Measurements from ENCODE around the gene AEN. TPM values are rescaled to one million over a fixed set of nuclear protein-coding genes. Genes with fewer than 3 reads are reported as not detected.

The AEN gene
- total RNA-seq, 2 experiments from 2014 or later: 38.2 to 42.5 TPM

GRCh38 chr15:88606070-88606794 lies 14.9 kb upstream of the AEN start:
- Mint-ChIP-seq H3K36me3 (no peaks in the 10 kb centered on the region), H3K27ac (no peak overlapping the region), H3K4me1 (peaks cover 1% of the 10 kb centered on the region), H3K4me3 (no peak overlapping the region), H3K27me3 (peaks cover 73% of the 10 kb centered on the region), H3K9me3 (no peaks in the 10 kb centered on the region)
- no peak for ATAC-seq (ENCODE audit: low read depth)
- POLR2A ChIA-PET: no interaction called here
- no peak for DNase-seq

GRCh38 chr15:88607951-88608350 lies 13.2 kb upstream of the AEN start:
- POLR2A ChIA-PET: no interaction called here
- H3K4me1 Mint-ChIP-seq: peaks cover 1% of the 10 kb centered on the region

GRCh38 chr15:88608607-88609181 lies 12.4 kb upstream of the AEN start:
- Mint-ChIP-seq H3K27me3 (peaks cover 67% of the 10 kb centered on the region), H3K4me3 (no peak overlapping the region), H3K9me3 (no peaks in the 10 kb centered on the region), H3K4me1 (peaks cover 1% of the 10 kb centered on the region), H3K27ac (no peak overlapping the region), H3K36me3 (no peaks in the 10 kb centered on the region)
- no peak for DNase-seq
- POLR2A ChIA-PET: no interaction called here
- no peak for ATAC-seq (ENCODE audit: low read depth)

More at GRCh38 chr15:88607951-88608350, 13.2 kb upstream of the AEN start:
- no peaks in the 10 kb centered on the region for H3K9me3 Mint-ChIP-seq
- ATAC-seq (ENCODE audit: low read depth) (no peak), DNase-seq (no peak)
- peaks cover 70% of the 10 kb centered on the region for H3K27me3 Mint-ChIP-seq
- H3K4me3 Mint-ChIP-seq: no peak overlapping the region
- no peak overlapping the region for H3K27ac Mint-ChIP-seq
- H3K36me3 Mint-ChIP-seq: no peaks in the 10 kb centered on the region

GRCh38 chr15:88609344-88610090 lies 11.6 kb upstream of the AEN start:
- no peak overlapping the region for H3K27ac Mint-ChIP-seq
- POLR2A ChIA-PET: no interaction called here
- no peak for ATAC-seq (ENCODE audit: low read depth)
- no peak for DNase-seq
- no peak overlapping the region for H3K4me3 Mint-ChIP-seq
- H3K9me3 Mint-ChIP-seq: no peaks in the 10 kb centered on the region
- H3K4me1 Mint-ChIP-seq: no peaks in the 10 kb centered on the region
- peaks cover 61% of the 10 kb centered on the region for H3K27me3 Mint-ChIP-seq
- H3K36me3 Mint-ChIP-seq: no peaks in the 10 kb centered on the region

GRCh38 chr15:88610701-88611231 lies 10.4 kb upstream of the AEN start:
- DNase-seq (no peak), ATAC-seq (ENCODE audit: low read depth) (no peak)
- Mint-ChIP-seq H3K4me3 (no peak overlapping the region), H3K27me3 (peaks cover 51% of the 10 kb centered on the region), H3K27ac (no peak overlapping the region), H3K36me3 (no peaks in the 10 kb centered on the region), H3K9me3 (no peaks in the 10 kb centered on the region), H3K4me1 (no peaks in the 10 kb centered on the region)
- POLR2A ChIA-PET: no interaction called here

- Mint-ChIP-seq H3K27ac (no peak overlapping the region), H3K4me1 (no peaks in the 10 kb centered on the region), H3K27me3 (peaks cover 36% of the 10 kb centered on the region), H3K36me3 (no peaks in the 10 kb centered on the region), H3K4me3 (no peak overlapping the region), H3K9me3 (no peaks in the 10 kb centered on the region)
- no peak for ATAC-seq (ENCODE audit: low read depth)
- no peak for DNase-seq
- POLR2A ChIA-PET: no interaction called here
Observed at GRCh38 chr15:88612186-88612796, 8.8 kb upstream of the AEN start.

GRCh38 chr15:88613074-88613944 lies 7.8 kb upstream of the AEN start:
- DNase-seq (no peak), ATAC-seq (ENCODE audit: low read depth) (no peak)
- H3K36me3 Mint-ChIP-seq: no peaks in the 10 kb centered on the region
- no peak overlapping the region for H3K4me3 Mint-ChIP-seq
- peaks cover 27% of the 10 kb centered on the region for H3K27me3 Mint-ChIP-seq
- POLR2A ChIA-PET: no interaction called here
- H3K9me3 Mint-ChIP-seq: no peaks in the 10 kb centered on the region
- no peak overlapping the region for H3K27ac Mint-ChIP-seq
- H3K4me1 Mint-ChIP-seq: no peaks in the 10 kb centered on the region

- DNase-seq (no peak), ATAC-seq (ENCODE audit: low read depth) (no peak)
- Mint-ChIP-seq H3K27me3 (peaks cover 12% of the 10 kb centered on the region), H3K9me3 (no peaks in the 10 kb centered on the region), H3K36me3 (no peaks in the 10 kb centered on the region), H3K27ac (no peak overlapping the region), H3K4me1 (no peaks in the 10 kb centered on the region), H3K4me3 (no peak overlapping the region)
- POLR2A ChIA-PET: no interaction called here
Observed at GRCh38 chr15:88615303-88616107, 5.6 kb upstream of the AEN start.

- POLR2A ChIA-PET: no interaction called here
- ATAC-seq (ENCODE audit: low read depth) (no peak), DNase-seq (no peak)
- H3K36me3 Mint-ChIP-seq: no peaks in the 10 kb centered on the region
- H3K9me3 Mint-ChIP-seq: no peaks in the 10 kb centered on the region
- H3K4me3 Mint-ChIP-seq: no peak overlapping the region
- no peak overlapping the region for H3K27ac Mint-ChIP-seq
- H3K4me1 Mint-ChIP-seq: peaks cover 6% of the 10 kb centered on the region
- H3K27me3 Mint-ChIP-seq: peaks cover 12% of the 10 kb centered on the region
Observed at GRCh38 chr15:88616240-88616639, 4.9 kb upstream of the AEN start.

- Mint-ChIP-seq H3K4me1 (peaks cover 6% of the 10 kb centered on the region), H3K27me3 (peaks cover 12% of the 10 kb centered on the region), H3K4me3 (no peak overlapping the region), H3K36me3 (peaks cover 6% of the 10 kb centered on the region), H3K9me3 (no peaks in the 10 kb centered on the region), H3K27ac (no peak overlapping the region)
- ATAC-seq (ENCODE audit: low read depth): no peak
- no peak for DNase-seq
- POLR2A ChIA-PET: no interaction called here
Observed at GRCh38 chr15:88617031-88617722, 4.0 kb upstream of the AEN start.

- DNase-seq: no peak
- H3K9me3 Mint-ChIP-seq: no peaks in the 10 kb centered on the region
- no peak overlapping the region for H3K4me3 Mint-ChIP-seq
- peaks cover 10% of the 10 kb centered on the region for H3K36me3 Mint-ChIP-seq
- no peak for ATAC-seq (ENCODE audit: low read depth)
- H3K4me1 Mint-ChIP-seq: peaks cover 11% of the 10 kb centered on the region
- H3K27ac Mint-ChIP-seq: no peak overlapping the region
- POLR2A ChIA-PET: no interaction called here
- H3K27me3 Mint-ChIP-seq: peaks cover 10% of the 10 kb centered on the region
Observed at GRCh38 chr15:88617790-88618189, 3.4 kb upstream of the AEN start.

- Mint-ChIP-seq H3K27me3 (peaks cover 4% of the 10 kb centered on the region), H3K27ac (no peak overlapping the region), H3K36me3 (peaks cover 10% of the 10 kb centered on the region), H3K4me3 (no peak overlapping the region), H3K4me1 (peaks cover 18% of the 10 kb centered on the region), H3K9me3 (no peaks in the 10 kb centered on the region)
- ATAC-seq (ENCODE audit: low read depth): no peak
- no peak for DNase-seq
- POLR2A ChIA-PET: no interaction called here
Observed at GRCh38 chr15:88618686-88619085, 2.5 kb upstream of the AEN start.

Data from activated naive CD8-positive, alpha-beta T cell treated with anti-CD3 and anti-CD28 coated beads, Interleukin-2, amount 10 ng/mL, durations not matched to agents 7 days and 5 days (primary cell).